CD14-positive monocyte (primary cell): ENCODE data around the gene TBCD. TPM values are rescaled to one million over a fixed set of nuclear protein-coding genes. Genes with fewer than 3 reads are reported as not detected.

ENCODE experiments used
- DNase-seq, 3 donors: peaks; one replicate each; pipeline ENCODE4 v3.0.0-alpha.2; 2011 to 2022
- H2AFZ ChIP-seq: 2 replicates; pipeline ENCODE4 v1.6.0; 2012; ENCODE audit warnings: mild to moderate bottlenecking, low read depth, low read length, inconsistent platforms; ENCODE audit not compliant: insufficient read depth, poor library complexity, severe bottlenecking
- H3K27ac ChIP-seq, 2 donors: 1 replicate in 1 of 2; 2 replicates in 1 of 2; pipeline ENCODE4 v1.5.1; 2012 to 2013; ENCODE audit warnings: low read length in 2 of 2, control low read depth in 1 of 2, inconsistent platforms in 1 of 2, low read depth in 1 of 2, mild to moderate bottlenecking in 1 of 2
- H3K27me3 ChIP-seq, 2 donors: one replicate each; pipeline versions ENCODE4 v1.6.0 to v1.6.1; 2011 to 2013; ENCODE audit warnings: low read length in 2 of 2; ENCODE audit not compliant: control insufficient read depth in 2 of 2, insufficient read depth in 2 of 2
- H3K36me3 ChIP-seq, 2 donors: replicated peaks in 1 of 2; 1 replicate in 1 of 2; 2 replicates in 1 of 2; pipeline versions ENCODE4 v1.5.1 to v1.6.1; 2012 to 2013; ENCODE audit warnings: low read length in 2 of 2, control low read depth in 1 of 2, inconsistent platforms in 1 of 2, mild to moderate bottlenecking in 1 of 2; ENCODE audit not compliant: insufficient read depth in 2 of 2, control insufficient read depth in 1 of 2
- H3K4me1 ChIP-seq, 2 donors: 1 replicate in 1 of 2; 2 replicates in 1 of 2; pipeline versions ENCODE4 v1.5.1 to v1.6.1; 2012 to 2013; ENCODE audit warnings: low read length in 2 of 2, control low read depth in 1 of 2, inconsistent platforms in 1 of 2, mild to moderate bottlenecking in 1 of 2, moderate library complexity in 1 of 2; ENCODE audit not compliant: insufficient read depth in 2 of 2, control insufficient read depth in 1 of 2
- H3K4me2 ChIP-seq: replicated peaks from 2 replicates; pipeline ENCODE3; 2012; ENCODE audit warnings: low read length, moderate library complexity, mild to moderate bottlenecking; ENCODE audit not compliant: poor library complexity, severe bottlenecking; ENCODE audit errors: extremely low read depth
- H3K4me3 ChIP-seq, 3 experiments: fragments of 200-600 bp in 1 of 3; sonication (generic) in 1 of 3; replicated peaks in 1 of 3; 1 replicate in 2 of 3; 2 replicates in 1 of 3; pipeline ENCODE4 v1.5.1; 2011 to 2013; ENCODE audit warnings: low read length in 3 of 3, mild to moderate bottlenecking in 3 of 3, control low read depth in 2 of 3, low read depth in 2 of 3, inconsistent platforms in 1 of 3, moderate library complexity in 1 of 3
- H3K79me2 ChIP-seq: 2 replicates; pipeline ENCODE4 v1.6.0; 2012; ENCODE audit warnings: mild to moderate bottlenecking, control low read depth, inconsistent platforms, low read length, moderate library complexity; ENCODE audit not compliant: insufficient read depth
- H3K9ac ChIP-seq: 2 replicates; pipeline ENCODE4 v1.6.0; 2017; ENCODE audit warnings: low read length, mild to moderate bottlenecking; ENCODE audit not compliant: insufficient read depth, poor library complexity, severe bottlenecking
- H3K9me3 ChIP-seq, 2 donors: replicated peaks in 1 of 2; 1 replicate in 1 of 2; 2 replicates in 1 of 2; pipeline versions ENCODE4 v1.5.1 to v1.6.1; 2012 to 2013; ENCODE audit warnings: low read length in 2 of 2, control low read depth in 1 of 2; ENCODE audit not compliant: control insufficient read depth in 1 of 2, insufficient read depth in 1 of 2
- H4K20me1 ChIP-seq: 2 replicates; pipeline ENCODE4 v1.6.0; 2012; ENCODE audit warnings: mild to moderate bottlenecking, low read length, control low read depth, moderate library complexity; ENCODE audit not compliant: insufficient read depth
- H3K27ac Mint-ChIP-seq, 7 donors: one replicate each; pipeline ENCODE4 v1.8.0; 2020; ENCODE audit warnings: mild to moderate bottlenecking in 7 of 7, mixed read lengths in 7 of 7, moderate library complexity in 6 of 7, inconsistent platforms in 2 of 7
- H3K27me3 Mint-ChIP-seq, 3 donors: one replicate each; pipeline ENCODE4 v1.8.0; 2021 to 2022; ENCODE audit warnings: low read depth in 3 of 3, mild to moderate bottlenecking in 3 of 3, mixed read lengths in 3 of 3, moderate library complexity in 3 of 3, inconsistent platforms in 1 of 3
- H3K36me3 Mint-ChIP-seq, 2 donors: one replicate each; pipeline ENCODE4 v1.8.0; 2020; ENCODE audit warnings: mixed read lengths in 2 of 2, inconsistent platforms in 1 of 2, mild to moderate bottlenecking in 1 of 2
- H3K4me1 Mint-ChIP-seq: one replicate; pipeline ENCODE4 v1.8.0; 2020; ENCODE audit warnings: mild to moderate bottlenecking, mixed read lengths
- H3K4me3 Mint-ChIP-seq, 2 donors: one replicate each; pipeline ENCODE4 v1.8.0; 2020; ENCODE audit warnings: mild to moderate bottlenecking in 2 of 2, mixed read lengths in 2 of 2, moderate library complexity in 1 of 2
- H3K9me3 Mint-ChIP-seq, 7 donors: one replicate each; pipeline ENCODE4 v1.8.0; 2020 to 2022; ENCODE audit warnings: mixed read lengths in 7 of 7, mild to moderate bottlenecking in 6 of 7, moderate library complexity in 6 of 7, inconsistent platforms in 2 of 7
- WGBS: methylation state at CpG from one replicate; pipeline ENCODE4 v1.1.5; 2013; ENCODE audit warnings: missing lambda C conversion rate; ENCODE audit not compliant: insufficient coverage; 5-methylcytosine and 5-hydroxymethylcytosine counted together
- intact Hi-C, 2 donors: fragments of 100-400 bp; cut with micrococcal nuclease; formaldehyde crosslinking; loops; one replicate each; pipeline versions ENCODE4 v1.15.0 to v1.15.1; 2023
- polyA plus RNA-seq, 3 donors: library from polyadenylated mRNA; depleted of rRNA in 1 of 3; unstranded in 2 of 3; stranded (reverse) in 1 of 3; fragments of 300-500 nt in 2 of 3; fragments of >200 nt in 1 of 3; fragmentation: Illumina TruSeq in 2 of 3; gene quantifications; 1 replicate in 2 of 3; 2 replicates in 1 of 3; pipeline ENCODE4 v1.2.3, GENCODE V29; 2012 to 2021
- TF ChIP-seq, protein P1 (sequence below): fragments of 200-600 bp; IDR thresholded peaks from one replicate; pipeline ENCODE4 v1.8.0; 2022; ENCODE audit warnings: antibody characterized with exemption, mild to moderate bottlenecking

The TBCD gene
- polyA plus RNA-seq, 3 donors: 54.7 to 74.0 (median 66.6) TPM

DNA sequence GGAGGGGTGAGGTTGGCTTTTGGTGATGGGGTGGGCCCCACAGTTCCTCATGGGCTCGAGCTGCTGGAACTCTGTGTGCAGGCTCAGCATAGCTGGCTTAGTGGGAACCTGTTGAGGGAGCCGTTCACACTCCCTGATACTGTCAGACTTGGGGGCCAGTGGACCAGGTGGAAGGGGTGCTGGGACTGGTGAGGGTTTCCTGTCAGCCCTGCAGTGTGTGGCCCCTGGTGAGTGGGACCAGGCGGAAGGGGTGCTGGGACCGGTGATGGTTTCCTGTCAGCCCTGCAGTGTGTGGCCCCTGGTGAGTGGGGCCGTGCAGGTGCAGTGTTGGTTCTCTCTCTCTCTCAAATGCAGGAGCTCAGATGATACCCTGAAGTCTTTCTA, 133.1 kb downstream of the TBCD start:
- TF ChIP-seq, protein P1, sequence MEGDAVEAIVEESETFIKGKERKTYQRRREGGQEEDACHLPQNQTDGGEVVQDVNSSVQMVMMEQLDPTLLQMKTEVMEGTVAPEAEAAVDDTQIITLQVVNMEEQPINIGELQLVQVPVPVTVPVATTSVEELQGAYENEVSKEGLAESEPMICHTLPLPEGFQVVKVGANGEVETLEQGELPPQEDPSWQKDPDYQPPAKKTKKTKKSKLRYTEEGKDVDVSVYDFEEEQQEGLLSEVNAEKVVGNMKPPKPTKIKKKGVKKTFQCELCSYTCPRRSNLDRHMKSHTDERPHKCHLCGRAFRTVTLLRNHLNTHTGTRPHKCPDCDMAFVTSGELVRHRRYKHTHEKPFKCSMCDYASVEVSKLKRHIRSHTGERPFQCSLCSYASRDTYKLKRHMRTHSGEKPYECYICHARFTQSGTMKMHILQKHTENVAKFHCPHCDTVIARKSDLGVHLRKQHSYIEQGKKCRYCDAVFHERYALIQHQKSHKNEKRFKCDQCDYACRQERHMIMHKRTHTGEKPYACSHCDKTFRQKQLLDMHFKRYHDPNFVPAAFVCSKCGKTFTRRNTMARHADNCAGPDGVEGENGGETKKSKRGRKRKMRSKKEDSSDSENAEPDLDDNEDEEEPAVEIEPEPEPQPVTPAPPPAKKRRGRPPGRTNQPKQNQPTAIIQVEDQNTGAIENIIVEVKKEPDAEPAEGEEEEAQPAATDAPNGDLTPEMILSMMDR: no peak
- WGBS: 35% methylated on average over 5 of the region's 5 CpGs
- DNase-seq: no peak
- Mint-ChIP-seq H3K4me1 (peaks cover 73% of the 10 kb centered on the region), H3K36me3 (peaks cover 28 to 44% of the 10 kb centered on the region in 2 donors), H3K4me3 (no peak overlapping the region), H3K27ac (peak overlapping the region in 6 of 7 donors; percentile 26 to 87 (median 52)), H3K27me3 (peaks cover 0 to 4% (median 0%) of the 10 kb centered on the region in 3 donors), H3K9me3 (peaks cover 0 to 6% (median 0%) of the 10 kb centered on the region in 7 donors)
- intact Hi-C loops: no loop called here
- Histone ChIP-seq H3K27ac (peak overlapping the region in 1 of 2 donors; percentile 88), H3K79me2 (peaks cover 19% of the 10 kb centered on the region), H3K4me3 (no peak overlapping the region), H2AFZ (peak overlapping the region; percentile 35), H3K9ac (no peak overlapping the region), H3K27me3 (no peaks in the 10 kb centered on the region), H4K20me1 (no peaks in the 10 kb centered on the region), H3K4me2 (no peak overlapping the region), H3K36me3 (peaks cover 4 to 7% of the 10 kb centered on the region in 2 donors), H3K4me1 (peaks cover 61 to 78% of the 10 kb centered on the region in 2 donors), H3K9me3 (no peaks in the 10 kb centered on the region)

DNA sequence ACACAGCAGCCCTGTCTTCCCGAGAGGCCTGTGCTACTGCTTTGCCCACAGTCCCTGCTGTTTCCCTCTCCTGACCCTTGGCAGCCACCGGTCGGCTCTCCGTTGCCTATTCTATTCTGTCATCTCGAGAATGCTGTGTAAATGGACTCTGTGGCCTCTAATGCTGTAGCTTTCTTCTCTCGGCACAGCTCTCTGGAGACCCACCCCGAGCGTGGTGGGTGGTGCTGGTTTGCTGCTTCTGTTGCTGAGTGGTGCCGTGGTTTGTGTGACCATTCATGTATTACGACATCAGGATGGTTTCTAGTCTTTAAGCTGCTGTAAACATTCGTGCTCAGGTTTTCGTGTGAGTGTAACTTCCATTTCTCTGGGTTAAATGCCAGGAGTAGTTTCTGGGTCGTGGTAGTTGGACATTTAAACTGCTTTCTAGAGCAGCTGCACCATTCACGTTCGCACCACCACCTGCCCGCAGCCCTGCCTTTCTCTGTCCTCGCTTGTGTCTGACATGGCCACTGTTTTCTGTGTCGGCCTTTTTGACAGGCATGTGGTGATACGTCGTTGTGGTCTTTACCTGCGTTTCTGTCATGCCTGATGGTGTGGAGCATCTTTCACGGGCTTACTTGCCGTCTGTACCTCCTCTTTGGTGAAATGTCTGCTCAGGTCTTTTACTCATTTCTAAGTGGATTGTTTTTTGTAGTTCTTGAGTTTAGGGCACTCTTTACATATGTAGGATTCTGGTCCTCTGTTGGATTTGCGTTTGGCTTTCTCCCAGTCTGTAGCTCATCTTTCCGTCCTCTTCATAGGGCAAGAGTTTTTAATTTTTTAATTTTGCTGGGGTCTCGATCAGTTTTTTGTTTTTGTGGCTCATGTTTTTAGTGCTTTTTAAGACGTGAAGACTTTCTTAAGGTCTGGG, 135.6 kb downstream of the TBCD start:
- H3K4me2 ChIP-seq: peak overlapping the region; percentile 6
- H2AFZ ChIP-seq: peak overlapping the region; percentile 43
- TF ChIP-seq, protein P1: no peak
- no peaks in the 10 kb centered on the region for H3K27me3 ChIP-seq
- peaks cover 0 to 4% (median 0%) of the 10 kb centered on the region in 3 donors for H3K27me3 Mint-ChIP-seq
- peaks cover 13 to 21% of the 10 kb centered on the region in 2 donors for H3K36me3 ChIP-seq
- intact Hi-C loops: no loop called here
- H3K4me3 Mint-ChIP-seq: peak overlapping the region in 1 of 2 donors; percentile 72
- peak overlapping the region; percentile 79 to 93 (median 84) for H3K27ac Mint-ChIP-seq
- peaks cover 40 to 48% of the 10 kb centered on the region in 2 donors for H3K36me3 Mint-ChIP-seq
- peaks cover 6% of the 10 kb centered on the region for H3K79me2 ChIP-seq
- H3K4me1 Mint-ChIP-seq: peaks cover 50% of the 10 kb centered on the region
- peak overlapping the region; percentile 1 for H3K9ac ChIP-seq
- H3K4me3 ChIP-seq: no peak overlapping the region
- H3K4me1 ChIP-seq: peaks cover 43 to 53% of the 10 kb centered on the region in 2 donors
- peak in 2 of 3 donors; percentile 32 to 50 for DNase-seq
- WGBS: 67% methylated on average over 16 of the region's 27 CpGs
- H3K9me3 ChIP-seq: no peaks in the 10 kb centered on the region
- peak overlapping the region; percentile 43 to 65 for H3K27ac ChIP-seq
- no peaks in the 10 kb centered on the region for H4K20me1 ChIP-seq
- peaks cover 0 to 6% (median 0%) of the 10 kb centered on the region in 7 donors for H3K9me3 Mint-ChIP-seq
